GM12878 (cell line): ENCODE results near the gene SORCS1. TPM values are rescaled to one million over a fixed set of nuclear protein-coding genes. Genes with fewer than 3 reads are reported as not detected.

Experiments used
- ATAC-seq: fragments of 200-7000 bp; cut with Tn5 transposase; 3 replicates; pipeline ENCODE4 v1.9.1; 2020; ENCODE audit warnings: mild to moderate bottlenecking, moderate library complexity
- BruUV-seq: library from RNA; stranded (reverse); fragments of 400-500 nt; replicated peaks from 2 replicates; lab custom pipeline; 2021; lab: Mats Ljungman, UMichigan
- CTCF ChIA-PET: fragments of 300-600 bp; sonication (Branson Sonifier 250); formaldehyde crosslinking; extraction: SDS; loops from one replicate; lab custom pipeline; 2021; ENCODE audit warnings: inconsistent platforms; lab: Yijun Ruan, JAX
- POLR2A ChIA-PET: fragments of 350-600 bp; formaldehyde crosslinking; extraction: SDS; loops from one replicate; lab custom pipeline; 2021; ENCODE audit warnings: inconsistent platforms; lab: Charles Lee
- RAD21 ChIA-PET: fragments of 300-600 bp; sonication (Branson Sonifier 250); formaldehyde crosslinking; loops from one replicate; lab custom pipeline; 2023; ENCODE audit warnings: antibody characterized with exemption; ENCODE audit not compliant: unreplicated experiment; lab: Charles Lee
- SMC1A ChIA-PET: fragments of 300-600 bp; sonication (Branson Sonifier 250); formaldehyde crosslinking; loops from one replicate; lab custom pipeline; 2023; ENCODE audit not compliant: unreplicated experiment, uncharacterized antibody; lab: Charles Lee
- DNase-seq: peaks from one replicate; pipeline ENCODE4 v3.0.0-alpha.2; 2011; ENCODE audit warnings: low read depth, low spot score
- FAIRE-seq: peaks from 3 replicates; lab custom pipeline; 2011; peaks lifted over from hg19 to GRCh38; lab: Jason Lieb, UNC
- H2AFZ ChIP-seq: 2 replicates; pipeline ENCODE4 v1.6.0; 2011; ENCODE audit warnings: low read depth, low read length, control low read depth; ENCODE audit not compliant: control insufficient read depth
- H3K27ac ChIP-seq: 2 replicates; pipeline ENCODE4 v1.5.1; 2011; ENCODE audit warnings: control low read depth; ENCODE audit not compliant: control insufficient read depth, insufficient read depth
- H3K27me3 ChIP-seq, 2 experiments: replicated peaks in 1 of 2; 2 replicates each; pipeline versions ENCODE4 v1.6.0 to v1.6.1; 2011; ENCODE audit warnings: low read length in 1 of 2; ENCODE audit not compliant: control insufficient read depth in 2 of 2, insufficient read depth in 2 of 2
- H3K36me3 ChIP-seq, 2 experiments: 2 replicates each; pipeline ENCODE4 v1.5.1; 2011; ENCODE audit warnings: low read length in 1 of 2; ENCODE audit not compliant: control insufficient read depth in 2 of 2, insufficient read depth in 2 of 2
- H3K4me1 ChIP-seq: 2 replicates; pipeline ENCODE4 v1.6.1; 2011; ENCODE audit warnings: mild to moderate bottlenecking, low read length, moderate library complexity, mixed read lengths; ENCODE audit not compliant: control insufficient read depth, insufficient read depth
- H3K4me2 ChIP-seq: 2 replicates; pipeline ENCODE4 v1.6.0; 2011; ENCODE audit warnings: control low read depth; ENCODE audit not compliant: control insufficient read depth, insufficient read depth
- H3K4me3 ChIP-seq: fragments of 200-600 bp; sonication (generic); 2 replicates; pipeline ENCODE4 v1.5.1; 2016
- H3K79me2 ChIP-seq: 2 replicates; pipeline ENCODE4 v1.6.0; 2011; ENCODE audit warnings: low read length; ENCODE audit not compliant: control insufficient read depth, insufficient read depth
- H3K9ac ChIP-seq: 2 replicates; pipeline ENCODE4 v1.8.0; 2011; ENCODE audit warnings: low read length, control low read depth, mixed read lengths; ENCODE audit not compliant: control insufficient read depth, insufficient read depth
- H3K9me3 ChIP-seq: replicated peaks from 3 replicates; pipeline ENCODE4 v1.5.1; 2011; ENCODE audit warnings: mild to moderate bottlenecking, low read length; ENCODE audit not compliant: control insufficient read depth, insufficient read depth
- H4K20me1 ChIP-seq: 2 replicates; pipeline ENCODE4 v1.6.0; 2011; ENCODE audit not compliant: control insufficient read depth, insufficient read depth
- BMI1 ChIP-seq: fragments of 450-650 bp; IDR thresholded peaks from 2 replicates; pipeline ENCODE4 v1.6.1; 2016; ENCODE audit warnings: mild to moderate bottlenecking, moderate library complexity, borderline replicate concordance
- CBX3 ChIP-seq: fragments of 200-600 bp; sonication (generic); IDR thresholded peaks from 2 replicates; pipeline ENCODE4 v1.6.1; 2016; ENCODE audit warnings: low read depth, borderline replicate concordance
- CEBPB ChIP-seq, 2 experiments: fragments of 150-350 bp in 1 of 2; IDR thresholded peaks; 2 replicates each; pipeline ENCODE4 v1.6.1; 2012 to 2014; ENCODE audit warnings: low read depth in 2 of 2, low read length in 2 of 2, borderline replicate concordance in 1 of 2, inconsistent platforms in 1 of 2
- EGR1 ChIP-seq, 2 experiments: IDR thresholded peaks; 1 replicate in 1 of 2; 2 replicates in 1 of 2; pipeline ENCODE4 v1.6.1; 2011 to 2012; ENCODE audit warnings: low read depth in 2 of 2, low read length in 2 of 2, borderline replicate concordance in 1 of 2, mild to moderate bottlenecking in 1 of 2, moderate library complexity in 1 of 2
- HDAC2 ChIP-seq: fragments of 200-600 bp; sonication (generic); IDR thresholded peaks from 2 replicates; pipeline ENCODE4 v1.6.1; 2017
- NR2C2 ChIP-seq: IDR thresholded peaks from 2 replicates; pipeline ENCODE4 v1.6.1; 2011; ENCODE audit warnings: borderline replicate concordance, low read depth; ENCODE audit not compliant: control insufficient read depth, insufficient read length
- NRF1 ChIP-seq: conservative IDR thresholded peaks from 2 replicates; pipeline ENCODE4 v1.6.1; 2011; ENCODE audit warnings: mild to moderate bottlenecking, low read depth, low read length, improper control_type of control experiment
- PML ChIP-seq: IDR thresholded peaks from 2 replicates; pipeline ENCODE4 v1.6.1; 2012; ENCODE audit warnings: low read length, inconsistent platforms
- RBBP5 ChIP-seq: fragments of 200-600 bp; sonication (generic); conservative IDR thresholded peaks from 2 replicates; pipeline ENCODE4 v1.6.1; 2016
- SMC3 ChIP-seq: IDR thresholded peaks from 2 replicates; pipeline ENCODE4 v1.6.1; 2011; ENCODE audit warnings: low read length, improper control_type of control experiment, borderline replicate concordance
- TBL1XR1 ChIP-seq: IDR thresholded peaks from 2 replicates; pipeline ENCODE4 v1.6.1; 2012; ENCODE audit warnings: low read depth, low read length, improper control_type of control experiment
- TCF3 ChIP-seq: IDR thresholded peaks from 2 replicates; pipeline ENCODE4 v1.6.1; 2012; ENCODE audit warnings: low read depth, mild to moderate bottlenecking, low read length, borderline replicate concordance; ENCODE audit not compliant: insufficient read depth
- WRNIP1 ChIP-seq: IDR thresholded peaks from 2 replicates; pipeline ENCODE4 v1.6.1; 2011; ENCODE audit warnings: low read depth, low read length, improper control_type of control experiment, borderline replicate concordance
- WGBS: methylation state at CpG from one replicate; pipeline ENCODE4 v1.1.6; 2016; ENCODE audit warnings: low lambda C conversion rate; ENCODE audit not compliant: insufficient replicate concordance, insufficient coverage; ENCODE audit errors: missing lambda C conversion rate; 5-methylcytosine and 5-hydroxymethylcytosine counted together
- in situ Hi-C: fragments of 300-500 bp; cut with MboI; formaldehyde crosslinking; loops from 9 replicates; pipeline ENCODE4 v1.14.3; 2018; ENCODE audit warnings: mixed read lengths
- intact Hi-C: fragments of 100-400 bp; cut with micrococcal nuclease; formaldehyde crosslinking; loops from one replicate; pipeline ENCODE4 v1.14.2; 2022; ENCODE audit not compliant: unreplicated experiment
- polyA plus RNA-seq, 11 experiments: library from polyadenylated mRNA; depleted of rRNA in 4 of 11; unstranded in 6 of 11; stranded (reverse) in 5 of 11; fragments of >200 nt; fragmentation: Nextera tagmentation in 4 of 11; fragmentation: Illumina TruSeq in 1 of 11; extraction: Ambion mirVana in 4 of 11; extraction: Trizol in 1 of 11; gene quantifications; 1 replicate in 1 of 11; 2 replicates in 10 of 11; pipeline versions ENCODE4 v1.2.1 to v1.2.3, GENCODE V29; 2011 to 2016; ENCODE audit warnings: inconsistent platforms in 2 of 11, missing spikeins in 2 of 11, low read depth in 1 of 11
- total RNA-seq, 4 experiments: library from RNA; depleted of rRNA in 3 of 4; stranded (reverse); fragments of >200 nt in 3 of 4; fragmentation: Illumina TruSeq in 1 of 4; extraction: Trizol in 1 of 4; gene quantifications; 2 replicates each; pipeline versions ENCODE4 v1.2.1 to v1.2.3, GENCODE V29; 2013 to 2021

SORCS1 gene
- total and polyA plus RNA-seq, 10 of the 15 experiments (the other 5 are each of a cell fraction or from before 2014, with no cell fraction given), result 0.02 to 9.6 (median 0.06) TPM; not detected in 3

DNA sequence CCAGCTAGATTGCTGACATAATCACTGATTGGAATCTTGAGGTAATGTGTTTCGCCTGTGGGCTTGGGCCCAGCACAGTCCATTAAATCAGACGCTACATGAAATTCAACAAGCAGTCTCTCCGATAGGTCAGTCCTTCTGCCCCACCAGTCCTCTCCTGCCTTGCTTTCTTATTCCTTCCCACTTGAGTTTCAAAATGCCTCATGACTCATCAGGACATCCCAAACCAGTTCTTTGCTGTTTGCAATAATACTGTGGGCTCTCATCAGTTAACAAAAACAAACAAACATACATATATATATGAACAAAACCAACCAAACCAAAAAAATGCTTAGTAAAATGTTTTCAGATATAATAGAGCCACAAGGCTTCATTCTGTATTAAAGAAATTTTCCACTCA, 599.0 kb downstream of the SORCS1 start (continued):
- TF ChIP-seq TCF3 (no peak), CEBPB (IDR thresholded peaks at IDR 0.05; ENCODE audit: borderline replicate concordance in 1 of 2, low read depth in 2 of 2, low read length in 2 of 2) (no peak), BMI1 (no peak)
- TF ChIP-seq, all 136 proteins: peak for 0

DNA sequence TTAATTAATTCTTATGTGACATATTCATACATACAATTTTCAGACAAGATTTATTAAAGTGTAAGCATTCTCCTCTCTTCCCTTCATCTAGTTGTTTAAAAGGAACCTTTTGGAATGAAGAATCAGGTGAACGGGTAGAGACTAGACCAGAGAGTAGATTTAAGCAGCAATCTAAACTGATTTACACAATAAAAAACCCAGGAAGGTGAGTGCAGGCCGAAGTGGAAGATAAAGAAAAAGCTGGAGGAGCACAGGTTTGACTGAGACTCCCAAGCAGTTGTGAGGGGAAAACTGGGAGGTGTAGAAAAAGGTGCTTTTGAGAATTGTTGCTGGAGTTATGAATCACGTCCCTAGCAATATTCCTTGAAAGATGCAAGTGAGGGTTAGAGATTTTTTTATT, 601.1 kb downstream of the SORCS1 start:
- H3K27me3 ChIP-seq, result no peaks in the 10 kb centered on the region
- intact Hi-C loops (no loop called here), in situ Hi-C loops (no loop called here)
- no peaks in the 10 kb centered on the region for H3K9me3 ChIP-seq
- no peak overlapping the region for H2AFZ ChIP-seq
- no peak overlapping the region for H3K27ac ChIP-seq
- no peak overlapping the region for H3K9ac ChIP-seq
- POLR2A ChIA-PET, result no interaction called here
- TF ChIP-seq CBX3 (no peak), NR2C2 (no peak), WRNIP1 (no peak), HDAC2 (no peak), PML (no peak), EGR1 (IDR thresholded peaks at IDR 0.05; ENCODE audit: borderline replicate concordance in 1 of 2, low read depth in 2 of 2, low read length in 2 of 2) (no peak), RBBP5 (no peak), SMC3 (no peak), TBL1XR1 (no peak), NRF1 (no peak)
- ATAC-seq (no peak), DNase-seq (no peak), FAIRE-seq (no peak)
- no peaks in the 10 kb centered on the region for H3K4me1 ChIP-seq
- H4K20me1 ChIP-seq, result no peaks in the 10 kb centered on the region
- CTCF ChIA-PET, result no interaction called here
- no peak overlapping the region for H3K4me3 ChIP-seq
- H3K4me2 ChIP-seq, result no peak overlapping the region
- SMC1A ChIA-PET, result no interaction called here
- RAD21 ChIA-PET, result no interaction called here
- 0% methylated on average over 3 of the region's 3 CpGs for WGBS
- BruUV-seq, result no TSS peak
- no peaks in the 10 kb centered on the region for H3K36me3 ChIP-seq
- no peaks in the 10 kb centered on the region for H3K79me2 ChIP-seq
